Stimulated activated CD4-positive, alpha-beta T cell treated with anti-CD3 and anti-CD28 coated beads, Interleukin-2, amount 100 ng/mL, for 24 hours (primary cell): Measurements from ENCODE around the gene RNF44.
A peak's percentile ranks its signal among the peaks of the same experiment; 100 is the strongest.

Experiments used
- DNase-seq, 2 donors: peaks; one replicate each; pipeline ENCODE4 v3.0.0-alpha.2; 2020

The RNF44 gene

GRCh38 chr5:176536902-176537553, at the start of gene RNF44:
TSS of gene RNF44 (minus strand) at chr5:176537402. CDS start at chr5:176532472, 4,930 bp downstream.
- DNase-seq = peak; percentile 98

DNA sequence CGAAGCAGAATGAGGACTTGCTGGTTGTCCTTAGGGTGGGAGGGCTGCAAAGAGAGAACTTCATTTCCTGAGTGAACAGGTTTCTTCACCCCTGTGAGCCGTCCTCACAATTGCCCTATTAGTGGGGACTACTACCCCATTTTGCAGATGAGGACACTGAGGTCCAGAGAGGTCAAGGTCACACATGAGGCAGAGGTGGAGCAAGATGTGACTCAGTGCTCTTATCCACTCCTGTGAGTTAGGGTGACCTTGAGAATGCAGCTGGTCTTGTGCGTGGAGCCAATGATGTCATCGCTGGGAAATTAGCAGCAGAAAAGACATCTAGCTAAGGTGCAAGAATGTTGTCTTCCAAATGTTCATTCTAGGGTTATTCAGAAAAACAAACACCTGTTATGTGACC, 45.9 kb upstream of the RNF44 start:
- no peak for DNase-seq

DNA sequence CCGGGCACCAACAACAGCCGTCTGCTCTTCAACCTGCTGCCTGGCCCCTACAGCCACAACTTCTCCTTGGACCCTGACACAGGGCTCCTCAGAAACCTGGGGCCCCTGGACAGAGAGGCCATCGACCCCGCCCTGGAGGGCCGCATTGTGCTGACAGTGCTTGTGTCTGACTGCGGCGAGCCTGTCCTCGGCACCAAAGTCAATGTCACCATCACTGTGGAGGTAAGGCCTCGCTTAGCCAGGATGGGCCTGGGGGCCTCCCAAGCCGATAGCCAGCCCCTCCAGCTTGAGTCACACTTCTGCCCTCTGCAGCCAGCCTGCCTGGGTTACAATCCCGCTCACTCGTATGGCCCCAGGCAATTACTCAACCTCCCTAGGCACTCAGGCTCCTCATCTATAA, 44.2 kb upstream of the RNF44 start:
- DNase-seq = no peak

GRCh38 chr5:176579323-176579722, 42.1 kb upstream of the RNF44 start:
- DNase-seq = no peak

GRCh38 chr5:176578391-176578808, 41.2 kb upstream of the RNF44 start:
- peak; percentile 38 to 44 for DNase-seq

GRCh38 chr5:176577312-176578176, 40.3 kb upstream of the RNF44 start:
- no peak for DNase-seq

DNA sequence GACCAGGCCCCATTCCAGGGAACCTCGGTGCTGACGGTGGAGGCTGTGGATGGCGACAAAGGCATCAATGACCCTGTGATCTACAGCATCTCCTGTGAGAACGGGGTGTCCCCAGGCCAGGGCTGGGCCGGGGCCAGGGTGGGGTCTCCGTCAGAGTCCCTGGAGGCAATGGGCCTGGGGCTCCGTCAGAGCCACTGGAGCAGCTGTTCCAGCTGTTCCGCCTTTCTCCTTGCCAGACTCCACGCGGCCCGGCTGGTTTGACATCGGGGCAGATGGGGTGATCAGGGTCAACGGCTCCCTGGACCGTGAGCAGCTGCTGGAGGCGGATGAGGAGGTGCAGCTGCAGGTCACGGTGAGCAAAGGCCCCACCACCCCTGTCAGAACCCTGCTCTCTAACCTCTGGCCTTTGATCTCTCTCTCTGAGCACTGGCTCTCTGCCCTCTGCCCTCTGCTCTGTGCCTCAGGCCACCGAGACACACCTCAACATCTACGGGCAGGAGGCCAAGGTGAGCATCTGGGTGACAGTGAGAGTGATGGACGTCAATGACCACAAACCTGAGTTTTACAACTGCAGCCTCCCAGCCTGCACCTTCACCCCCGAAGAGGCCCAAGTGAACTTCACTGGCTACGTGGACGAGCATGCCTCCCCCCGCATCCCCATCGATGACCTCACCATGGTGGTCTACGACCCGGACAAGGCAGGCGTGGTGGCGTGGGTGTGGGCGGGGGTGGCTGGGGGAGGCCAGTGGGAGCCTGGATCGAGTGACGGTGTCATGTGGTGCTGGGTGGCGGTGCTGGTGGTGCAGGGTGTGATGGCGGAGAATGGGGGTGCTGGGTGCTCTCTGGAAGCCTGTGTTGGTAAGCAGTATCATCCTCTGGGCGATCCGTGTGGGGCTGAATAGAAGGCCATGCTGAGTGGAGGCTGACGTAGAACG, 38.6 kb upstream of the RNF44 start:
- no peak for DNase-seq

- no peak for DNase-seq
Measured at GRCh38 chr5:176575066-176575465, 37.9 kb upstream of the RNF44 start.

GRCh38 chr5:176574297-176574591, 37.0 kb upstream of the RNF44 start:
- no peak for DNase-seq

GRCh38 chr5:176573564-176574296, 36.5 kb upstream of the RNF44 start:
- peak; percentile 87 for DNase-seq

GRCh38 chr5:176570044-176570443, 32.8 kb upstream of the RNF44 start:
- no peak for DNase-seq

DNA sequence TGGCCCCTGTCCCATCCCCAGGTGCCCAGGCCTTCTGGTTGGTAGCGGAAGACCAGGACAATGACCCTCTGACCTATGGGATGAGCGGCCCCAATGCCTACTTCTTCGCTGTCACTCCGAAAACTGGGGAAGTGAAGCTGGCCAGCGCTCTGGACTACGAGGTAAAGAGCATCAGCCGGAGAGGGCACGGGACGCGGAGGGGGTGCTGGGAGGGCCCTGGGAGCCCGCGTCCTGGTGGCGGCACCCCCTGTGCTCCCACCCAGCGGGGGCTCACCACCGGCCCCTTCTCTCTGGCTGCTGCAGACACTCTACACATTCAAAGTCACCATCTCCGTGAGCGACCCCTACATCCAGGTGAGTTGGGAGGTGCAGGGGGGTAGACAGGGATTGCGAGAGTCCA, 31.5 kb upstream of the RNF44 start:
- DNase-seq = no peak

DNA sequence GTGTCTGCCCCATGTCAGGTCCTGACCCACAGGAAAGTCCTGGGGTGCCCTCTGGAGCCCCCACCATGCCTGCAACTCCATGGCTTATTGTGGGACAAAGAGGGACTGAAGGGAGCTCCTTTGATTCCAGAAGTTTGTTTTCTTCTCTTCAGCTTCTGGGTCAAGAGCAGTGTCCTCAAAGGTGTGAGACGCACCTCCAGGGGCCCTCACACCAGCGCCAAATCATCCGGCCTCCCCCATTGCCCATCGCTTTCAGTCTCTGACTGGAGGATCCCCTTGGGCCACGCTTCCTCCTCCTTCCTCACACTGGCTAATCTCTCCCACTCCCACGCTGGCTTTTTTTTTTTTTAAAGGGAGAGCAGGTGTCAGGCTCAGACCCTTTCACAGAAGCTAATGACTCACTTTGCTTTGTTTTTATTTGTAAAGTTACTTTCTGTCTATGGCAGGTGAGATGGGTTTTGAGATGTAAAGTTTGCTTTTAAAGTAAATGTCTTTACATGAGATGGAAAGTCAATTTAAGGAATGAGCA, 28.6 kb upstream of the RNF44 start:
- no peak for DNase-seq

DNA sequence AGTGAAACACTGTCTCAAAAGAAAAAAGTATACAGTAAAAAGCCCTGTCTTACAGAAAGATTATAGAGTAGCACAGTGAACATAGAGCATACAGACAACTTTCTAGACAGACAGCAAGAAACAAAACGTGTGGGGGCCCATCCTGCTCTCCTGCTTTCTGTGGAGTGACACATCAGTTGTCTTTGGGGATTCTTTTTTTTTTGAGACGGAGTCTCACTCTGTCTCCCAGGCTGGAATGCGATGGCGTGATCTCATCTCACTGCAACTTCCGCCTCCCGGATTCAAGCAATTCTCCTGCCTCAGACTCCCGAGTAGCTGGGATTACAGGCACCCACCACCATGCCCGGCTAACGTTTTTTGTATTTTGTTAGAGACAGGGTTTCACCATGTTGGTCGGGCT, 26.8 kb upstream of the RNF44 start:
- DNase-seq = no peak

- DNase-seq = no peak
Measured at GRCh38 chr5:176562189-176562588, 25.0 kb upstream of the RNF44 start.

- no peak for DNase-seq
Measured at GRCh38 chr5:176561259-176561658, 24.1 kb upstream of the RNF44 start.

- DNase-seq = peak; percentile 29 to 51
Measured at GRCh38 chr5:176560364-176560763, 23.2 kb upstream of the RNF44 start.

GRCh38 chr5:176559683-176560082, 22.5 kb upstream of the RNF44 start:
- DNase-seq = no peak

GRCh38 chr5:176557846-176558245, 20.6 kb upstream of the RNF44 start:
- no peak for DNase-seq

DNA sequence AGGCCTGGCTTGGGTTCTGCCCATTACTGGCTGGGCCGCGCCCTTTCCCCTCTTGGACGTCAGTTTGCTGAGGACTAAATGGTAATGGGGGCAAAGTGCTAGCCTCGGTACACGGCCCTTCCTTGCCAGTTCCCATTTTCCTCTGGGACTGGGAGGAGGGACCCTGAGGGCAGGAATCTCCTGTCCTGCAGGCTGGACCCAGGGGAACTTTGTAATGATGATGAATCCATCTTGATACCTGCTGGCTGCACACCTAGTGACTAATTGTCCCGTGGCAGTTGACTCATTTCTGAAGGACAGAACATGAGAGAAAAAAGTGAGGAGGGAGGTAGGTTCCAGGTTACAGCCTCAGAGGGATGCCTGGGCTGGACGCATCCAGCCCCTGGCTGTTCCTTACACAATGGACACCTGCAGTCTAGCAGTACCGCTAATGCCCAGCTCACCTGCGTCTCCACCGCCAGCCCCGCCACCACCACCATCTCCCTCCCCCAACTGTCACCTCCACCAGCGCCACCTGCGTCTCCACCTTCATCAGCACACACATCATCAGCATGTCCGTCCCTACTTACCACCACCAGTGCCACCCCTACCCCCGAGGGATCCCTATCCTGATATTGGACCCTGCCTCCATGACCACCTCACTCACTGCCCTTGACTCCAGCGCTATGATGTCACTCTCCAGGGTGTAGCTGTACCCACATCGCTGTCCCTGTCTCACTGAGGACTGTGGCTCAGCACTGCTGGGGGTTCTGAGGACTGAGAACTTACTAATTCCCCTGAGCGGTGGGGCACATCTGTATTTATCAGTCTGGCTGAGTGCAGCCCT, 16.3 kb upstream of the RNF44 start:
- DNase-seq = no peak

- DNase-seq = no peak
Measured at GRCh38 chr5:176552332-176552869, 15.2 kb upstream of the RNF44 start.
